ENCODE measurements around the gene DNAJC21.

The DNAJC21 gene

GRCh38 chr5:34899066-34899465 lies 30.3 kb upstream of the DNAJC21 start:
- H3K4me3 ChIP-seq (ENCODE audit: low read depth in 1 of 2, low read length in 2 of 2): no peak overlapping the region
- no peaks in the 10 kb centered on the region for H3K9me3 ChIP-seq (ENCODE audit: control insufficient read depth in 1 of 2, low read length in 2 of 2)
- no peaks in the 10 kb centered on the region for H3K27me3 ChIP-seq (ENCODE audit: control insufficient read depth in 1 of 2, insufficient read depth in 2 of 2, low read length in 2 of 2)
- no peak overlapping the region for H3K9ac ChIP-seq (ENCODE audit: low read depth in 1 of 2, low read length in 2 of 2)
- H3K27ac ChIP-seq (ENCODE audit: low read depth, low read length): no peak overlapping the region
- no peaks in the 10 kb centered on the region for H3K4me1 ChIP-seq (ENCODE audit: control insufficient read depth in 1 of 2, insufficient read depth in 2 of 2, low read length in 2 of 2)
- no peaks in the 10 kb centered on the region for H3K36me3 ChIP-seq (ENCODE audit: control insufficient read depth in 1 of 2, insufficient read depth in 2 of 2, low read length in 2 of 2)

DNA sequence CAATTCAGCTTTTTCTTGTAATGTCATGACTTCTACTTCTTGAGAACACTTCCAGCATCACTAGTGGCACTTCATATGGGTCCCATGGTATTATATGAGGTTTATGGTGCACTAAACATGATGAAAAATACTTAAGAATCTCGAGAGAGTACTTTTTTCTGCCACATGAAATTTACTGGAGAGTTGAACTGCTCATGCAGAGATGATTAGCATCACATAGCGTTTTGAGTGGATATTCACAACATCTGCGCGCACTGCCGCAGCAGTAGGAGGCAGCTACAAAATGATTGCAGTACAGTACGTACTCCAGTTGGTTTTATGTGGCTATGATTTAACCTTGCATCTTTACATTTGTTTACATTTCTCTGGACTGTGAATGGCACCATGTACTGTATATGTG lies 28.7 kb upstream of the DNAJC21 start:
- H3K27me3 ChIP-seq (ENCODE audit: control insufficient read depth in 1 of 2, insufficient read depth in 2 of 2, low read length in 2 of 2): no peaks in the 10 kb centered on the region
- H3K4me1 ChIP-seq (ENCODE audit: control insufficient read depth in 1 of 2, insufficient read depth in 2 of 2, low read length in 2 of 2): no peaks in the 10 kb centered on the region

GRCh38 chr5:34903260-34903659 lies 26.1 kb upstream of the DNAJC21 start:
- no peaks in the 10 kb centered on the region for H3K9me3 ChIP-seq (ENCODE audit: control insufficient read depth in 1 of 2, low read length in 2 of 2)
- H3K27me3 ChIP-seq (ENCODE audit: control insufficient read depth in 1 of 2, insufficient read depth in 2 of 2, low read length in 2 of 2): no peaks in the 10 kb centered on the region
- H3K4me3 ChIP-seq (ENCODE audit: low read depth in 1 of 2, low read length in 2 of 2): no peak overlapping the region
- H3K4me1 ChIP-seq (ENCODE audit: control insufficient read depth in 1 of 2, insufficient read depth in 2 of 2, low read length in 2 of 2): no peaks in the 10 kb centered on the region
- H3K9ac ChIP-seq (ENCODE audit: low read depth in 1 of 2, low read length in 2 of 2): no peak overlapping the region
- H3K27ac ChIP-seq (ENCODE audit: low read depth, low read length): no peak overlapping the region
- no peaks in the 10 kb centered on the region for H3K36me3 ChIP-seq (ENCODE audit: control insufficient read depth in 1 of 2, insufficient read depth in 2 of 2, low read length in 2 of 2)

More for the DNA sequence above, 28.7 kb upstream of the DNAJC21 start:
- no peaks in the 10 kb centered on the region for H3K36me3 ChIP-seq (ENCODE audit: control insufficient read depth in 1 of 2, insufficient read depth in 2 of 2, low read length in 2 of 2)
- no peak overlapping the region for H3K9ac ChIP-seq (ENCODE audit: low read depth in 1 of 2, low read length in 2 of 2)
- H3K9me3 ChIP-seq (ENCODE audit: control insufficient read depth in 1 of 2, low read length in 2 of 2): no peaks in the 10 kb centered on the region
- H3K27ac ChIP-seq (ENCODE audit: low read depth, low read length): no peak overlapping the region
- H3K4me3 ChIP-seq (ENCODE audit: low read depth in 1 of 2, low read length in 2 of 2): no peak overlapping the region

DNA sequence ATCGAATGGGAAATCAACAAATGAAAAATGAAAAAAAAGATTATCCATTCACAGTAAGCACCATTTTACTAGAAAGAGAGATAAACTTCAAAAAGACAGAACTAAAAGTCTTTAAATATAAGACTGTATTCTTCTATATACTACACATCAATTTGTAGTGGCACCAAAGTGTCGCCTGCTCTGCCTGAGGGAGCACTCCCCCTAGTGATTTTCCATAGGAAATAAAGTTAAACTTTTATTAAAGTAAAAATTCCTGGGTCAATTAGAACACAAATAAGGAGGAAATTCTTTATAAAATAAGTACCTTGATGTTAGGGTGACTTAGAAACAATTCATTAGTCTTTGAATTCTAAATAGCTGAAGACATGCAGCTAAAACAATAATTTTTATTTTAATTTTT lies 23.8 kb upstream of the DNAJC21 start:
- H3K4me1 ChIP-seq (ENCODE audit: control insufficient read depth in 1 of 2, insufficient read depth in 2 of 2, low read length in 2 of 2): no peaks in the 10 kb centered on the region
- no peak overlapping the region for H3K27ac ChIP-seq (ENCODE audit: low read depth, low read length)
- no peaks in the 10 kb centered on the region for H3K27me3 ChIP-seq (ENCODE audit: control insufficient read depth in 1 of 2, insufficient read depth in 2 of 2, low read length in 2 of 2)
- H3K36me3 ChIP-seq (ENCODE audit: control insufficient read depth in 1 of 2, insufficient read depth in 2 of 2, low read length in 2 of 2): peaks cover 3 to 13% of the 10 kb centered on the region in 2 donors
- H3K4me3 ChIP-seq (ENCODE audit: low read depth in 1 of 2, low read length in 2 of 2): no peak overlapping the region
- no peak overlapping the region for H3K9ac ChIP-seq (ENCODE audit: low read depth in 1 of 2, low read length in 2 of 2)
- no peaks in the 10 kb centered on the region for H3K9me3 ChIP-seq (ENCODE audit: control insufficient read depth in 1 of 2, low read length in 2 of 2)

DNA sequence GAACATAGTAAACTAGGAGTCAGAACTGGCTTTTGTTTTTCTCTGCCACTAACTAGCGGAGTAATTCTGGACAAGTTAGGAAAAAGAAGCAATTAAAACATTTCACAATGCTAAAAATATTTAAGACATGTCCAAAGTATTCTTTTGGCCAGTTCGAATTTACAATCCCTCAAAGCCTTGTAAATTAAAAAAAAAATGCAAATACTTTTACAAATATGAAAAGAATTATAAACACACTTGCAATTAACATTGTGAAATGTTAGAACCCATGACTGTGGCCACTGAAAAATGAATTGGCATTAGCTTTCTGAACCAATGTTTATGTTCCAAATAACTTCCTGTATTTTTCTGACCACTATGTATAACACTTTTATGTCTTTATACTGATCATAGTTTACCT lies 16.3 kb upstream of the DNAJC21 start:
- Histone ChIP-seq H3K9me3 (ENCODE audit: control insufficient read depth in 1 of 2, low read length in 2 of 2) (no peaks in the 10 kb centered on the region), H3K4me1 (ENCODE audit: control insufficient read depth in 1 of 2, insufficient read depth in 2 of 2, low read length in 2 of 2) (peaks cover 21 to 24% of the 10 kb centered on the region in 2 donors), H3K27me3 (ENCODE audit: control insufficient read depth in 1 of 2, insufficient read depth in 2 of 2, low read length in 2 of 2) (no peaks in the 10 kb centered on the region), H3K27ac (ENCODE audit: low read depth, low read length) (no peak overlapping the region), H3K4me3 (ENCODE audit: low read depth in 1 of 2, low read length in 2 of 2) (no peak overlapping the region), H3K36me3 (ENCODE audit: control insufficient read depth in 1 of 2, insufficient read depth in 2 of 2, low read length in 2 of 2) (peaks cover 17 to 34% of the 10 kb centered on the region in 2 donors), H3K9ac (ENCODE audit: low read depth in 1 of 2, low read length in 2 of 2) (no peak overlapping the region)

DNA sequence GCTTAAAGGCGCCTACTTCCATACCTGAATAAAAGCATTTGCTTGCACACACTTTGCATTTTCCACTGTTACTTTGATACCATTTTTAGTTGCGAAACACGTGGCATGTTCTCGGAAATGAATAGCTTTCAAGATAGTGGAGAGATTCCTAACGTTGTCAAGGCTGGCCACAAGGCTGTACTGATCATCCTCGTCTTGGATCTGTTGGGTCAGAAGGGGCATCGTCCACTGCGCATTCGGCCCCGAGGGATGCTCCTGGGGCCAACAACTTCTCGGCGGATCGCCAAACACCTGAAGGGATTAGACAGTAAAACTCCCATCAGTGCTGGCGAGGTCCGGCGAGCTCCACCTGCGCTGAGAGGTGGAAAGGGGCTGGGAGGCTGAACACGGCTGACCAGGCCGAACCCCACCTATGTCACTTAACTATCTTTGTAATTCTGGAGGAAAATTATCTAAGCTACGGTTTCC lies 14.7 kb upstream of the DNAJC21 start:
- H3K27me3 ChIP-seq (ENCODE audit: control insufficient read depth in 1 of 2, insufficient read depth in 2 of 2, low read length in 2 of 2): no peaks in the 10 kb centered on the region
- H3K36me3 ChIP-seq (ENCODE audit: control insufficient read depth in 1 of 2, insufficient read depth in 2 of 2, low read length in 2 of 2): peaks cover 13 to 28% of the 10 kb centered on the region in 2 donors
- peak overlapping the region; percentile 52 for H3K27ac ChIP-seq (ENCODE audit: low read depth, low read length)
- H3K9me3 ChIP-seq (ENCODE audit: control insufficient read depth in 1 of 2, low read length in 2 of 2): no peaks in the 10 kb centered on the region
- H3K9ac ChIP-seq (ENCODE audit: low read depth in 1 of 2, low read length in 2 of 2): peak overlapping the region; percentile 83 to 94
- peaks cover 21 to 24% of the 10 kb centered on the region in 2 donors for H3K4me1 ChIP-seq (ENCODE audit: control insufficient read depth in 1 of 2, insufficient read depth in 2 of 2, low read length in 2 of 2)
- H3K4me3 ChIP-seq (ENCODE audit: low read depth in 1 of 2, low read length in 2 of 2): peak overlapping the region; percentile 94 to 100

- Histone ChIP-seq H3K9me3 (ENCODE audit: control insufficient read depth in 1 of 2, low read length in 2 of 2) (no peaks in the 10 kb centered on the region), H3K9ac (ENCODE audit: low read depth in 1 of 2, low read length in 2 of 2) (peak within 1 kb of the TSS; percentile 83 to 94), H3K4me3 (ENCODE audit: low read depth in 1 of 2, low read length in 2 of 2) (peak within 1 kb of the TSS; percentile 94 to 100), H3K4me1 (ENCODE audit: control insufficient read depth in 1 of 2, insufficient read depth in 2 of 2, low read length in 2 of 2) (peaks cover 21 to 24% of the 10 kb centered on the region in 2 donors), H3K36me3 (ENCODE audit: control insufficient read depth in 1 of 2, insufficient read depth in 2 of 2, low read length in 2 of 2) (peaks cover 14 to 26% of the 10 kb centered on the region in 2 donors), H3K27ac (ENCODE audit: low read depth, low read length) (peak within 1 kb of the TSS; percentile 72), H3K27me3 (ENCODE audit: control insufficient read depth in 1 of 2, insufficient read depth in 2 of 2, low read length in 2 of 2) (no peaks in the 10 kb centered on the region)
Measured at GRCh38 chr5:34915139-34915855, 14.1 kb upstream of the DNAJC21 start, which contains the start of the genes BRIX1 and RAD1. Gene BRIX1, plus strand, starts transcription at chr5:34915711. Its CDS starts 28 bp downstream, at chr5:34915739. Gene RAD1, minus strand, starts transcription at chr5:34915504. Its CDS starts 612 bp downstream, at chr5:34914892.

- no peak overlapping the region for H3K27ac ChIP-seq (ENCODE audit: low read depth, low read length)
- no peaks in the 10 kb centered on the region for H3K27me3 ChIP-seq (ENCODE audit: control insufficient read depth in 1 of 2, insufficient read depth in 2 of 2, low read length in 2 of 2)
Measured at GRCh38 chr5:34915856-34916192, 13.5 kb upstream of the DNAJC21 start.

GRCh38 chr5:34916518-34916917 lies 12.8 kb upstream of the DNAJC21 start:
- Histone ChIP-seq H3K4me3 (ENCODE audit: low read depth in 1 of 2, low read length in 2 of 2) (peak overlapping the region; percentile 94 to 100), H3K27me3 (ENCODE audit: control insufficient read depth in 1 of 2, insufficient read depth in 2 of 2, low read length in 2 of 2) (no peaks in the 10 kb centered on the region), H3K9me3 (ENCODE audit: control insufficient read depth in 1 of 2, low read length in 2 of 2) (no peaks in the 10 kb centered on the region), H3K27ac (ENCODE audit: low read depth, low read length) (no peak overlapping the region), H3K4me1 (ENCODE audit: control insufficient read depth in 1 of 2, insufficient read depth in 2 of 2, low read length in 2 of 2) (peaks cover 21 to 24% of the 10 kb centered on the region in 2 donors), H3K36me3 (ENCODE audit: control insufficient read depth in 1 of 2, insufficient read depth in 2 of 2, low read length in 2 of 2) (peaks cover 9 to 29% of the 10 kb centered on the region in 2 donors), H3K9ac (ENCODE audit: low read depth in 1 of 2, low read length in 2 of 2) (peak overlapping the region; percentile 83 to 94)

More at GRCh38 chr5:34915856-34916192, 13.5 kb upstream of the DNAJC21 start:
- peaks cover 21 to 24% of the 10 kb centered on the region in 2 donors for H3K4me1 ChIP-seq (ENCODE audit: control insufficient read depth in 1 of 2, insufficient read depth in 2 of 2, low read length in 2 of 2)
- no peaks in the 10 kb centered on the region for H3K9me3 ChIP-seq (ENCODE audit: control insufficient read depth in 1 of 2, low read length in 2 of 2)
- peak overlapping the region; percentile 94 to 100 for H3K4me3 ChIP-seq (ENCODE audit: low read depth in 1 of 2, low read length in 2 of 2)
- peak overlapping the region; percentile 83 to 94 for H3K9ac ChIP-seq (ENCODE audit: low read depth in 1 of 2, low read length in 2 of 2)
- peaks cover 16 to 29% of the 10 kb centered on the region in 2 donors for H3K36me3 ChIP-seq (ENCODE audit: control insufficient read depth in 1 of 2, insufficient read depth in 2 of 2, low read length in 2 of 2)

GRCh38 chr5:34918025-34918424 lies 11.3 kb upstream of the DNAJC21 start:
- H3K36me3 ChIP-seq (ENCODE audit: control insufficient read depth in 1 of 2, insufficient read depth in 2 of 2, low read length in 2 of 2): peaks cover 8 to 30% of the 10 kb centered on the region in 2 donors
- H3K27me3 ChIP-seq (ENCODE audit: control insufficient read depth in 1 of 2, insufficient read depth in 2 of 2, low read length in 2 of 2): no peaks in the 10 kb centered on the region
- H3K9me3 ChIP-seq (ENCODE audit: control insufficient read depth in 1 of 2, low read length in 2 of 2): no peaks in the 10 kb centered on the region
- peaks cover 21 to 24% of the 10 kb centered on the region in 2 donors for H3K4me1 ChIP-seq (ENCODE audit: control insufficient read depth in 1 of 2, insufficient read depth in 2 of 2, low read length in 2 of 2)
- H3K27ac ChIP-seq (ENCODE audit: low read depth, low read length): no peak overlapping the region
- no peak overlapping the region for H3K4me3 ChIP-seq (ENCODE audit: low read depth in 1 of 2, low read length in 2 of 2)
- H3K9ac ChIP-seq (ENCODE audit: low read depth in 1 of 2, low read length in 2 of 2): no peak overlapping the region

Measured in duodenal mucosa (tissue), 2 donors.